K562 (cell line): ENCODE data around the gene ALK. TPM values are rescaled to one million over a fixed set of nuclear protein-coding genes. Genes with fewer than 3 reads are reported as not detected.

Experiments used
- ATAC-seq: fragments of 200-7000 bp; cut with Tn5 transposase; 3 replicates; pipeline ENCODE4 v1.9.1; 2020; ENCODE audit warnings: moderate library complexity
- BruUV-seq: library from RNA; stranded (reverse); fragments of 400-500 nt; replicated peaks from 2 replicates; lab custom pipeline; 2021; lab: Mats Ljungman, UMichigan
- CTCF ChIA-PET: fragments of 300-600 bp; formaldehyde crosslinking; extraction: SDS; loops from one replicate; lab custom pipeline; 2021; ENCODE audit warnings: low intra/inter-chr PET ratio; lab: Yijun Ruan, JAX
- POLR2A ChIA-PET: fragments of 300-600, 350-650 bp; sonication (Branson Sonifier 250); formaldehyde crosslinking; extraction: SDS; loops from one replicate; lab custom pipeline; 2021; ENCODE audit warnings: antibody characterized with exemption, inconsistent platforms; lab: Yijun Ruan, JAX
- DNase-seq, 4 experiments: peaks; one replicate each; pipeline versions ENCODE4 v3.0.0 to v3.0.0-alpha.2; 2011 to 2018; ENCODE audit warnings: low spot score in 3 of 4, mixed read lengths in 3 of 4; ENCODE audit errors: extremely low read depth in 1 of 4
- FAIRE-seq: peaks from 2 replicates; lab custom pipeline; 2011; peaks lifted over from hg19 to GRCh38; lab: Jason Lieb, UNC
- H2AFZ ChIP-seq: 2 replicates; pipeline ENCODE4 v1.6.0; 2011; ENCODE audit warnings: low read depth, low read length, control low read depth, inconsistent platforms
- H3K27ac ChIP-seq: fragments of 200-600 bp; 3 replicates; pipeline ENCODE4 v1.8.0; 2011; ENCODE audit warnings: low read depth, mild to moderate bottlenecking, control low read depth, inconsistent platforms, low read length, moderate library complexity, mixed read lengths; ENCODE audit errors: extremely low read depth
- H3K27me3 ChIP-seq, 2 experiments: fragments of 300-600 bp in 1 of 2; 2 replicates in 1 of 2; 3 replicates in 1 of 2; pipeline versions ENCODE4 v1.6.0 to v1.8.0; 2011; ENCODE audit warnings: inconsistent platforms in 2 of 2, low read length in 2 of 2, mild to moderate bottlenecking in 1 of 2, mixed read lengths in 1 of 2, moderate library complexity in 1 of 2; ENCODE audit not compliant: control insufficient read depth in 2 of 2, insufficient read depth in 2 of 2
- H3K36me3 ChIP-seq: fragments of 300-600 bp; 3 replicates; pipeline ENCODE4 v1.8.0; 2011; ENCODE audit warnings: mild to moderate bottlenecking, low read length, inconsistent platforms; ENCODE audit not compliant: control insufficient read depth, insufficient read depth
- H3K4me1 ChIP-seq, 2 experiments: fragments of 200-600 bp in 1 of 2; replicated peaks in 1 of 2; 2 replicates in 1 of 2; 3 replicates in 1 of 2; pipeline versions ENCODE4 v1.5.1 to v1.8.0; 2011; ENCODE audit warnings: inconsistent platforms in 2 of 2, low read length in 2 of 2, mild to moderate bottlenecking in 1 of 2, mixed read lengths in 1 of 2, moderate library complexity in 1 of 2; ENCODE audit not compliant: control insufficient read depth in 2 of 2, insufficient read depth in 2 of 2
- H3K4me2 ChIP-seq: 2 replicates; pipeline ENCODE4 v1.6.1; 2011; ENCODE audit warnings: low read length, control low read depth, inconsistent platforms, mixed read lengths; ENCODE audit not compliant: insufficient read depth
- H3K4me3 ChIP-seq: fragments of 200-600 bp; sonication (generic), shearing (Covaris generic); 2 replicates; pipeline ENCODE4 v1.5.1; 2016; ENCODE audit warnings: control low read depth, inconsistent platforms
- H3K79me2 ChIP-seq: fragments of 200-600 bp; 3 replicates; pipeline ENCODE4 v1.8.0; 2011; ENCODE audit warnings: low read length, inconsistent platforms; ENCODE audit not compliant: control insufficient read depth, insufficient read depth
- H3K9ac ChIP-seq, 2 experiments: 2 replicates each; pipeline versions ENCODE4 v1.6.0 to v1.6.1; 2011; ENCODE audit warnings: low read depth in 2 of 2, low read length in 2 of 2, control low read depth in 1 of 2, inconsistent platforms in 1 of 2, mild to moderate bottlenecking in 1 of 2, mixed read lengths in 1 of 2; ENCODE audit not compliant: insufficient read depth in 1 of 2
- H3K9me1 ChIP-seq: one replicate; pipeline ENCODE4 v1.6.0; 2011; ENCODE audit warnings: inconsistent platforms, mild to moderate bottlenecking, low read length, moderate library complexity; ENCODE audit not compliant: control insufficient read depth, insufficient read depth
- H3K9me3 ChIP-seq: replicated peaks from 2 replicates; pipeline ENCODE4 v1.5.1; 2011; ENCODE audit warnings: low read depth, low read length, inconsistent platforms; ENCODE audit not compliant: control insufficient read depth, insufficient read depth
- H4K20me1 ChIP-seq: replicated peaks from 2 replicates; pipeline ENCODE4 v1.6.1; 2011; ENCODE audit warnings: low read length, inconsistent platforms, mixed read lengths; ENCODE audit not compliant: control insufficient read depth, insufficient read depth
- BRF1 ChIP-seq: IDR thresholded peaks from 3 replicates; pipeline ENCODE4 v1.6.1; 2011; ENCODE audit warnings: borderline replicate concordance, mild to moderate bottlenecking; ENCODE audit not compliant: insufficient read length; ENCODE audit errors: extremely low read depth
- FOXK1 ChIP-seq: sonication (generic); formaldehyde crosslinking; IDR thresholded peaks from 2 replicates; pipeline ENCODE4 v1.8.0; 2022; ENCODE audit warnings: missing genetic modification reagents, mild to moderate bottlenecking, borderline replicate concordance
- GTF2A2 ChIP-seq: IDR thresholded peaks from 2 replicates; pipeline ENCODE4 v1.6.1; 2016; ENCODE audit warnings: mild to moderate bottlenecking, missing genetic modification characterization, missing compliant biosample characterization
- GTF2E2 ChIP-seq: fragments of 200-800 bp; sonication (Bioruptor generic); IDR thresholded peaks from 2 replicates; pipeline ENCODE4 v1.6.1; 2016; ENCODE audit warnings: missing genetic modification characterization, missing compliant biosample characterization
- HNRNPL ChIP-seq: fragments of 200-400 bp; formaldehyde crosslinking; IDR thresholded peaks from 2 replicates; pipeline ENCODE4 v1.6.1; 2017; ENCODE audit warnings: low read depth, mild to moderate bottlenecking, low read length
- NFRKB ChIP-seq: fragments of 450-650 bp; IDR thresholded peaks from 2 replicates; pipeline ENCODE4 v1.6.1; 2016; ENCODE audit warnings: low read depth
- RB1 ChIP-seq: fragments of 450-650 bp; IDR thresholded peaks from 2 replicates; pipeline ENCODE4 v1.6.1; 2017; ENCODE audit warnings: low read depth, mild to moderate bottlenecking
- RFX1 ChIP-seq: fragments of 450-650 bp; IDR thresholded peaks from 2 replicates; pipeline ENCODE4 v1.6.1; 2016; ENCODE audit warnings: mild to moderate bottlenecking, moderate library complexity
- SMAD3 ChIP-seq: fragments of 450-650 bp; formaldehyde crosslinking; conservative IDR thresholded peaks from 2 replicates; pipeline ENCODE4 v1.4.0; 2020; ENCODE audit warnings: mild to moderate bottlenecking
- ZKSCAN3 ChIP-seq: fragments of 250-450 bp; sonication (Bioruptor Pico); IDR thresholded peaks from 2 replicates; pipeline ENCODE4 v1.4.0; 2020
- ZNF3 ChIP-seq: fragments of 250-450 bp; sonication (Bioruptor Pico); IDR thresholded peaks from 2 replicates; pipeline ENCODE4 v1.5.0; 2021; ENCODE audit warnings: mild to moderate bottlenecking, moderate library complexity
- WGBS: fragments of 100-300 bp; shearing (Covaris generic); methylation state at CpG from one replicate; pipeline ENCODE4 v1.1.6; 2016; ENCODE audit warnings: low coverage, mixed read lengths; ENCODE audit not compliant: insufficient coverage; ENCODE audit errors: missing lambda C conversion rate; 5-methylcytosine and 5-hydroxymethylcytosine counted together
- in situ Hi-C: fragments of 300-500 bp; cut with MboI; formaldehyde crosslinking; loops from 4 replicates; pipeline ENCODE4 v1.15.0; 2018; ENCODE audit warnings: inconsistent platforms, mixed read lengths
- intact Hi-C: fragments of 100-400 bp; cut with micrococcal nuclease; formaldehyde crosslinking; loops from 2 replicates; pipeline ENCODE4 v1.14.2; 2022
- polyA plus RNA-seq, 8 experiments: library from polyadenylated mRNA; depleted of rRNA in 4 of 8; stranded (reverse) in 5 of 8; unstranded in 3 of 8; fragments of >200 nt; fragmentation: Nextera tagmentation in 2 of 8; fragmentation: Illumina TruSeq in 1 of 8; extraction: Ambion mirVana in 2 of 8; extraction: Trizol in 1 of 8; gene quantifications; 2 replicates each; pipeline versions ENCODE4 v1.2.1 to v1.2.3, GENCODE V29; 2011 to 2014; ENCODE audit warnings: inconsistent platforms in 1 of 8, missing spikeins in 1 of 8
- total RNA-seq, 7 experiments: library from RNA; depleted of rRNA in 6 of 7; stranded (reverse); fragments of >200 nt in 6 of 7; fragmentation: Illumina TruSeq in 2 of 7; extraction: Trizol in 2 of 7; gene quantifications; 2 replicates each; pipeline versions ENCODE4 v1.2.1 to v1.2.3, GENCODE V29; 2011 to 2021; ENCODE audit warnings: low replicate concordance in 1 of 7
- TF ChIP-seq, protein P1 (sequence below), 2 experiments: fragments of 450-650 bp; IDR thresholded peaks; 2 replicates each; pipeline ENCODE4 v1.6.1; 2018; ENCODE audit warnings: mild to moderate bottlenecking in 2 of 2, low read depth in 1 of 2; ENCODE audit not compliant: partially characterized antibody in 2 of 2

The ALK gene
- total and polyA plus RNA-seq, 9 of the 15 experiments (the other 6 are each of a cell fraction or from before 2014, with no cell fraction given) = not detected

DNA sequence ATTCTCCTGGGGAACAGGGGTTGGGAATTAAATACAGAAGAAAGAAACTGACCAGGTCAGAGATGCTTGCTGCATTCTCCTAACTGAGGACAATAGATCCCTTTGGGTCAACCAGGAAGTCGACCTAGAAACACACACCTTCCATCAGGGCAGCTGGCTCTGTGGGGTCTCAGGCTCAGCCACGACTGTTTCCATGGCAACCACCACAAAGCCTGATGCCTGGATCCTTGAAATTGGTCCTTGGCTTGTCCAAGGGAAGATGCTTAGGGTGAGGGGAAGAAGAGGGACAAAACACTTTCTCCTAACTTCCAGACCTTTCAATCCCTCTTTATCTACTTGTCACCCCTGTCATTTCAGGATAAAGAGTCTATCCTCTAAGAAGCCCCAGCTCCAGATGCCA, 194.4 kb downstream of the ALK start:
- ChIA-PET POLR2A (no interaction called here), CTCF (no interaction called here)
- no peaks in the 10 kb centered on the region for H3K9me3 ChIP-seq
- ATAC-seq (no peak), FAIRE-seq (no peak), DNase-seq (no peak)
- no peak overlapping the region for H3K4me3 ChIP-seq
- TF ChIP-seq HNRNPL = no peak
- peak; percentile 68 for TF ChIP-seq RFX1
- H4K20me1 ChIP-seq = no peaks in the 10 kb centered on the region
- H3K9ac ChIP-seq = no peak overlapping the region
- intact Hi-C loops = no loop called here
- no TSS peak for BruUV-seq
- WGBS = 0% methylated on average over 2 of the region's 2 CpGs
- H3K9me1 ChIP-seq = no peaks in the 10 kb centered on the region
- in situ Hi-C loops = no loop called here
- H3K27me3 ChIP-seq = no peaks in the 10 kb centered on the region; a peak in 1 of 5 replicates
- no peak overlapping the region for H2AFZ ChIP-seq
- H3K4me1 ChIP-seq = no peaks in the 10 kb centered on the region
- H3K79me2 ChIP-seq = no peaks in the 10 kb centered on the region
- H3K27ac ChIP-seq = no peak overlapping the region
- no peak overlapping the region for H3K4me2 ChIP-seq
- no peaks in the 10 kb centered on the region for H3K36me3 ChIP-seq

DNA sequence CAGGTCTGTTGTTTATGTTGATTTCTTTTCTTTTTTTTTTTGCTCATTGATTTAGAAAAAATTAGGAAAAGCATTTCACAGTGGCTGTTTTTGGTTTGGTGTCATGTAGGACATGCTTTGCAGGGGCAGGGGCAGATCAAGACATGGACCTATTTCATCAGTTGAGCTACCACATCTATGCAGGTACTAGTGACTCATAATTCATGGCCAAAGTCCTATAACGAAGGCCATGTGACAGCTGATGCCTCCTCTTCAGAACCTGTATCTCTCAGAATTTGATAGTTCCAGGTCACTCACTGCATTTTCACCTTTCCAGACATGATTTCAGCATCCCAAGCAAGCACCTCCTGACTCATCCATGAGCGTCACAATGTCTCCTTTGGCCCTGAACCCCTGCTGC, 195.8 kb downstream of the ALK start:
- FAIRE-seq (no peak), ATAC-seq (no peak), DNase-seq (no peak)
- Histone ChIP-seq H3K9me3 (no peaks in the 10 kb centered on the region), H3K4me1 (no peaks in the 10 kb centered on the region), H3K4me2 (no peak overlapping the region), H3K9ac (no peak overlapping the region), H3K4me3 (no peak overlapping the region), H2AFZ (no peak overlapping the region), H3K9me1 (no peaks in the 10 kb centered on the region), H3K27ac (no peak overlapping the region), H3K79me2 (no peaks in the 10 kb centered on the region), H3K27me3 (no peaks in the 10 kb centered on the region; a peak in 1 of 5 replicates), H3K36me3 (no peaks in the 10 kb centered on the region), H4K20me1 (no peaks in the 10 kb centered on the region)
- in situ Hi-C loops (no loop called here), intact Hi-C loops (no loop called here)
- TF ChIP-seq, protein P1, sequence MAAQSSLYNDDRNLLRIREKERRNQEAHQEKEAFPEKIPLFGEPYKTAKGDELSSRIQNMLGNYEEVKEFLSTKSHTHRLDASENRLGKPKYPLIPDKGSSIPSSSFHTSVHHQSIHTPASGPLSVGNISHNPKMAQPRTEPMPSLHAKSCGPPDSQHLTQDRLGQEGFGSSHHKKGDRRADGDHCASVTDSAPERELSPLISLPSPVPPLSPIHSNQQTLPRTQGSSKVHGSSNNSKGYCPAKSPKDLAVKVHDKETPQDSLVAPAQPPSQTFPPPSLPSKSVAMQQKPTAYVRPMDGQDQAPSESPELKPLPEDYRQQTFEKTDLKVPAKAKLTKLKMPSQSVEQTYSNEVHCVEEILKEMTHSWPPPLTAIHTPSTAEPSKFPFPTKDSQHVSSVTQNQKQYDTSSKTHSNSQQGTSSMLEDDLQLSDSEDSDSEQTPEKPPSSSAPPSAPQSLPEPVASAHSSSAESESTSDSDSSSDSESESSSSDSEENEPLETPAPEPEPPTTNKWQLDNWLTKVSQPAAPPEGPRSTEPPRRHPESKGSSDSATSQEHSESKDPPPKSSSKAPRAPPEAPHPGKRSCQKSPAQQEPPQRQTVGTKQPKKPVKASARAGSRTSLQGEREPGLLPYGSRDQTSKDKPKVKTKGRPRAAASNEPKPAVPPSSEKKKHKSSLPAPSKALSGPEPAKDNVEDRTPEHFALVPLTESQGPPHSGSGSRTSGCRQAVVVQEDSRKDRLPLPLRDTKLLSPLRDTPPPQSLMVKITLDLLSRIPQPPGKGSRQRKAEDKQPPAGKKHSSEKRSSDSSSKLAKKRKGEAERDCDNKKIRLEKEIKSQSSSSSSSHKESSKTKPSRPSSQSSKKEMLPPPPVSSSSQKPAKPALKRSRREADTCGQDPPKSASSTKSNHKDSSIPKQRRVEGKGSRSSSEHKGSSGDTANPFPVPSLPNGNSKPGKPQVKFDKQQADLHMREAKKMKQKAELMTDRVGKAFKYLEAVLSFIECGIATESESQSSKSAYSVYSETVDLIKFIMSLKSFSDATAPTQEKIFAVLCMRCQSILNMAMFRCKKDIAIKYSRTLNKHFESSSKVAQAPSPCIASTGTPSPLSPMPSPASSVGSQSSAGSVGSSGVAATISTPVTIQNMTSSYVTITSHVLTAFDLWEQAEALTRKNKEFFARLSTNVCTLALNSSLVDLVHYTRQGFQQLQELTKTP (IDR thresholded peaks at IDR 0.05; ENCODE audit: low read depth in 1 of 2, partially characterized antibody in 2 of 2) = no peak
- TF ChIP-seq GTF2E2 (no peak), BRF1 (no peak), FOXK1 (CRISPR knock-in tag) (no peak), RB1 (no peak), SMAD3 (CRISPR knock-in tag) (no peak), ZNF3 (no peak), GTF2A2 (tag) (no peak), NFRKB (no peak), ZKSCAN3 (no peak)
- 0% methylated on average over 2 of the region's 2 CpGs for WGBS
- CTCF ChIA-PET = no interaction called here
- POLR2A ChIA-PET = no interaction called here
- BruUV-seq = no TSS peak
